Fibroblast of pulmonary artery (primary cell): ENCODE data around the gene GPR137B.
"Not testable (repeated sequence)": the region's sequence is repeated elsewhere in the genome, so short reads cannot be mapped to it uniquely, and the experiment has no call there.

ENCODE experiments used
- DNase-seq: peaks from one replicate; pipeline ENCODE4 v3.0.0-alpha.2; 2010; ENCODE audit warnings: low read depth
- H3K4me3 ChIP-seq: replicated peaks from 2 replicates; pipeline ENCODE4 v1.5.1; 2011; ENCODE audit warnings: low read depth, mild to moderate bottlenecking, control low read depth, low read length, moderate library complexity
- CTCF ChIP-seq: IDR thresholded peaks from 2 replicates; pipeline ENCODE4 v1.5.1; 2011; ENCODE audit warnings: mild to moderate bottlenecking, control low read depth, low read length, inconsistent platforms; ENCODE audit errors: missing control alignments

Gene GPR137B

GRCh38 chr1:236155841-236156503 is 13.6 kb downstream of the GPR137B start:
- TF ChIP-seq CTCF: no peak
- H3K4me3 ChIP-seq: no peak overlapping the region
- no peak for DNase-seq

GRCh38 chr1:236156512-236157208 is 14.3 kb downstream of the GPR137B start:
- no peak for DNase-seq
- no peak overlapping the region for H3K4me3 ChIP-seq
- no peak for TF ChIP-seq CTCF

GRCh38 chr1:236158072-236158471 is 15.7 kb downstream of the GPR137B start:
- H3K4me3 ChIP-seq, DNase-seq: not testable (repeated sequence)

- no peak overlapping the region for H3K4me3 ChIP-seq
- TF ChIP-seq CTCF: no peak
- no peak for DNase-seq
Measured at GRCh38 chr1:236158719-236159118, 16.4 kb downstream of the GPR137B start.

GRCh38 chr1:236159704-236160539 is 17.6 kb downstream of the GPR137B start:
- TF ChIP-seq CTCF: no peak
- H3K4me3 ChIP-seq: no peak overlapping the region
- DNase-seq: no peak

- DNase-seq: no peak
- H3K4me3 ChIP-seq: no peak overlapping the region
- TF ChIP-seq CTCF: no peak
Measured at GRCh38 chr1:236160540-236161127, 18.3 kb downstream of the GPR137B start.

GRCh38 chr1:236161230-236161629 is 18.9 kb downstream of the GPR137B start:
- no peak for TF ChIP-seq CTCF
- DNase-seq: no peak
- H3K4me3 ChIP-seq: no peak overlapping the region

- not testable (repeated sequence) for H3K4me3 ChIP-seq, DNase-seq
Measured at GRCh38 chr1:236161755-236162154, 19.4 kb downstream of the GPR137B start.
